Measurements from ENCODE around the gene GARIN3.

The GARIN3 gene

DNA sequence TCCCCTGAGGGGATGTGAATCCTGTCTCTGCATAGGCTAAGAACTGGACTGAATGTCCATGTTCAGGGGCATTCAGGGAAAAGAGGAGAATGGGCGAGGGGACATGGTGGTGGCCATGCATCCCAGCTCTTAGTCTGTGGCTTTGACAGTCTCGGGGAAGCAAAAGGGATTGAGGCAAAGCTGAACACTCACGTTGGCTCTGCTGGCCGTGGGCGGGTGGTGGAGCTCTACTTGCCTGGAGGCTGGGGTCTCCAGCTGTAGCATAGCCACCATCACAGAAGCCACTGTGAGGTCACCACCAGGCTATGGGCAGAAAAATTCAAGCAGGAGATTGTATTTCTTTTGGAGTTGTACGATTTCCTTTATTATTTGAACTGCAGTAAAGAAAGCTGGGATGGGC, 4.1 kb downstream of the GARIN3 start:
- Histone ChIP-seq H3K4me3 (ENCODE audit: low read depth, low read length) (no peak overlapping the region), H3K27ac (no peak overlapping the region), H3K27me3 (replicated peaks) (no peaks in the 10 kb centered on the region), H3K36me3 (replicated peaks) (no peaks in the 10 kb centered on the region)
- TF ChIP-seq, protein P1, sequence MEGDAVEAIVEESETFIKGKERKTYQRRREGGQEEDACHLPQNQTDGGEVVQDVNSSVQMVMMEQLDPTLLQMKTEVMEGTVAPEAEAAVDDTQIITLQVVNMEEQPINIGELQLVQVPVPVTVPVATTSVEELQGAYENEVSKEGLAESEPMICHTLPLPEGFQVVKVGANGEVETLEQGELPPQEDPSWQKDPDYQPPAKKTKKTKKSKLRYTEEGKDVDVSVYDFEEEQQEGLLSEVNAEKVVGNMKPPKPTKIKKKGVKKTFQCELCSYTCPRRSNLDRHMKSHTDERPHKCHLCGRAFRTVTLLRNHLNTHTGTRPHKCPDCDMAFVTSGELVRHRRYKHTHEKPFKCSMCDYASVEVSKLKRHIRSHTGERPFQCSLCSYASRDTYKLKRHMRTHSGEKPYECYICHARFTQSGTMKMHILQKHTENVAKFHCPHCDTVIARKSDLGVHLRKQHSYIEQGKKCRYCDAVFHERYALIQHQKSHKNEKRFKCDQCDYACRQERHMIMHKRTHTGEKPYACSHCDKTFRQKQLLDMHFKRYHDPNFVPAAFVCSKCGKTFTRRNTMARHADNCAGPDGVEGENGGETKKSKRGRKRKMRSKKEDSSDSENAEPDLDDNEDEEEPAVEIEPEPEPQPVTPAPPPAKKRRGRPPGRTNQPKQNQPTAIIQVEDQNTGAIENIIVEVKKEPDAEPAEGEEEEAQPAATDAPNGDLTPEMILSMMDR (IDR thresholded peaks at IDR 0.05; ENCODE audit: low read depth, low read length, missing control alignments) = no peak
- in situ Hi-C loops (cut with HindIII; ENCODE audit: low pct_ligation_motif_present, low sequenced_read_pairs) = no loop called here
- no peak for DNase-seq

DNA sequence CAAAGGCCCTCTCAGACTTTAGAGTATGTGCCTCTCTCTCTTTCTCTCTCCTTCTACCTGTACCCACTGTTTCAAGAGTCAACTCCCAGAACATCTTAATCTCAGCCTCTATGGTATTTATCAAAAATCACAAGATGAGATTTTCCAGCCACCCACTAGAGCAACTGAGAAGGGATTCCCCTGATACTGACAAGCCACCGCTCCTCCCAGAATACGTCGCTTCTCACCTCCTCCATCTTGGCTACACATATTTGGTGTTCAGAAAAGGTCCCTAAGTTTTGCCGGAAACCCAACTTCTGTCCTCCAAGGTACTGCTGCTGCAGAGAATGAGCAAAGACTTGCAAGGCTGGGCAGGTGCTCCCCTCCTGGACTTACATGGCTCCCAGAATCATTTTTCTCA, 6.1 kb downstream of the GARIN3 start:
- H3K27ac ChIP-seq = no peak overlapping the region

DNA sequence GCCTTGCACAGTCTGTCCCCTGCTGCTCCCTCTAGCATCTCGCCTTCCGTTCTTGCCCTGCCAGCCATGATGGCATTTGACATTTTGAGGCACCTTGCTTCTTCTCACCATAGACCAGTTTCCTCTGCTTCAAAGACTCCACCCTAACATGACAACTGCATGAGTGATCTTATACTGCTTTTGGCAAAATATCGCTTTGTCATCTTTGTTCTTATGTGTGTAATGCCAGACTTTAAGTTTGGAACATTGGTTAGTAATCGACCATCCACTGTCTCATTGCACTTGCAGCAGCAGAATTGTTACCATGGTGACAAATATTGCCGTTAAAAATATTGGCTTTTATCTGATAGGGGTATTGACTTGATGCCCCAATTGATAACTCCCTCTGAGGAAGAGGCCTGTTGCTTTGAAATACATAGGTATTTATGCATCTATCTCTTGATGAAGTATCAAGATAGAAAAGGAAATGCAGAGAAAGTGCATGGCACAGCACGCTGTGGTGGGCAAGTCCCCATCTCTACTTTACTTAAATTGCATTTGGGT, 6.8 kb downstream of the GARIN3 start:
- in situ Hi-C loops (cut with HindIII; ENCODE audit: low pct_ligation_motif_present, low sequenced_read_pairs) = no loop called here
- TF ChIP-seq, protein P1 (IDR thresholded peaks at IDR 0.05; ENCODE audit: low read depth, low read length, missing control alignments) = no peak
- DNase-seq = no peak
- H3K4me3 ChIP-seq (ENCODE audit: low read depth, low read length) = no peak overlapping the region
- H3K36me3 ChIP-seq (replicated peaks) = no peaks in the 10 kb centered on the region
- no peaks in the 10 kb centered on the region for H3K27me3 ChIP-seq (replicated peaks)
- no peak overlapping the region for H3K27ac ChIP-seq

More for the DNA sequence above, 6.1 kb downstream of the GARIN3 start:
- H3K36me3 ChIP-seq (replicated peaks) = no peaks in the 10 kb centered on the region
- TF ChIP-seq, protein P1 (IDR thresholded peaks at IDR 0.05; ENCODE audit: low read depth, low read length, missing control alignments) = no peak
- H3K4me3 ChIP-seq (ENCODE audit: low read depth, low read length) = no peak overlapping the region
- DNase-seq = no peak
- in situ Hi-C loops (cut with HindIII; ENCODE audit: low pct_ligation_motif_present, low sequenced_read_pairs) = no loop called here
- no peaks in the 10 kb centered on the region for H3K27me3 ChIP-seq (replicated peaks)

DNA sequence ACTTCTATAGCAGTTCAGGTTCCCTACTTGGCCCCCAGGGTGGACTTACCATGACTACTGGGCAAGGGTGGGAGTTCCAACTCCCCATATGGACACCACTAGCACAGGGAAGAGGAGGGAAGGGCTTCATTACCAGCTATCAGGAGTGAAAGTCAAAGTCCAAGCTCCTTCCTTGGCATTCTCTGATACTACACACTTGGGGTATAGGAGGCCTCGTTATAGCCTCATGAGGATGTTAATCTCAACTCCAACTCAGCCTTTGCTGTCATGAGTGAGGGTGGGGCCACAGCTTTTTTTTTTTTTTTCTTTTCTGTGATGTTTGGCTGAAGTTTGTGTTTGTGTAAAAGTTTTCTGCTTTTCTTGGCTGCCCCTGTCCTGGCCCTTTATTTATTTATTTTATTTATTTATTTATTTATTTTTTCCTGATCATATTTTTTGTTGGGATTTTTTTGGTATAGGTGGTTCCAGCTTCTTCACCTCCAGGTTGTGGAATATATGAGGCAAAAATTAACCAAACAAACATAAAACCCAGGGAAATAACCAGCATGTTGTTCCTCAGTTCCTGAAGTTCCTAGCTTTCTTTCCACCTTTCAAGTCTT, 8.7 kb downstream of the GARIN3 start:
- H3K27ac ChIP-seq = no peak overlapping the region
- H3K36me3 ChIP-seq (replicated peaks) = no peaks in the 10 kb centered on the region
- in situ Hi-C loops (cut with HindIII; ENCODE audit: low pct_ligation_motif_present, low sequenced_read_pairs) = no loop called here
- TF ChIP-seq, protein P1 (IDR thresholded peaks at IDR 0.05; ENCODE audit: low read depth, low read length, missing control alignments) = no peak
- DNase-seq = no peak
- H3K4me3 ChIP-seq (ENCODE audit: low read depth, low read length) = no peak overlapping the region
- H3K27me3 ChIP-seq (replicated peaks) = no peaks in the 10 kb centered on the region

DNA sequence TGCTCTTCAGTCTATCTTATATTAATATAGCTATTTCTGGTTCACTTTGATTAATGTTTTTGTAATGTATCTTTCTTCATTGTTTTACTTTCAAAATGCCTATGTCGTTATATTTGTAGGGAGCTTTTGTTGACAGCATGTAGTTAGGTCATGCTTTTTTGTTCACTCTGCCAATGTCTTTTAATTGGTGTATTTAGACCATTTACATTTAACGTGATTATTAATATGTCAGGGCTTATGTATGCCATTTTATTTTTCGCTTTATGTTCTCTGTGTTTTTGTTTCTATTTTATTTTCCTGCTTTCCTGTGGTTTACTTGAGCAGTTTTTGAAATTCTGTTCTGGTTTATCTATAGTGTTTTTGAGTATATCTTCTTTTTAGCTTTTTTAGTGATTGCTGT, 10.8 kb downstream of the GARIN3 start:
- H3K4me3 ChIP-seq (ENCODE audit: low read depth, low read length) = no peak overlapping the region
- TF ChIP-seq, protein P1 (IDR thresholded peaks at IDR 0.05; ENCODE audit: low read depth, low read length, missing control alignments) = no peak
- in situ Hi-C loops (cut with HindIII; ENCODE audit: low pct_ligation_motif_present, low sequenced_read_pairs) = no loop called here
- no peaks in the 10 kb centered on the region for H3K27me3 ChIP-seq (replicated peaks)
- no peak overlapping the region for H3K27ac ChIP-seq
- no peaks in the 10 kb centered on the region for H3K36me3 ChIP-seq (replicated peaks)
- DNase-seq = no peak

DNA sequence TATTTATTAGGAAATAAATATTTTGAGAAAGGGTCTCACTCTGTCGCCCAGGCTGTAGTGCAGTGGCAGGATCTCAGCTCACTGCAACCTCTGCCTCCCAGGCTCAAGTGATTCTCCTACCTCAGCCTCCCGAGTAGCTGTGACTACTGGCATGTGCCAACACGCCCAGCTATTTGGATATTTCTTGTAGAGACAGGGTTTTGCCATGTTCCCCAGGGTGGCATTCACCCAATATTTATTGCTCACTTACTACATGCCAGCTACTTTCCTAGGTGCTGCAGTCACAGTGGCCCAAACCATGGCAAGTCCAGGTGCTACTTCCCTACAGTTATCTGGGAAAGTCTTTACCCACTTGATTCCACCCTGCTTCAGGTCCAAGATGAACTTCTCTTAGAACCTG, 15.1 kb downstream of the GARIN3 start:
- no peak overlapping the region for H3K4me3 ChIP-seq (ENCODE audit: low read depth, low read length)
- TF ChIP-seq, protein P1 (IDR thresholded peaks at IDR 0.05; ENCODE audit: low read depth, low read length, missing control alignments) = no peak
- H3K36me3 ChIP-seq (replicated peaks) = no peaks in the 10 kb centered on the region
- in situ Hi-C loops (cut with HindIII; ENCODE audit: low pct_ligation_motif_present, low sequenced_read_pairs) = no loop called here
- no peaks in the 10 kb centered on the region for H3K27me3 ChIP-seq (replicated peaks)
- DNase-seq = no peak
- no peak overlapping the region for H3K27ac ChIP-seq
